WTC11 (cell line): Measurements from ENCODE around the gene PPM1L.

Experiments used
- CTCF ChIP-seq: fragments of 200-600 bp; IDR thresholded peaks from 2 replicates; pipeline ENCODE4 v1.8.0; 2022; ENCODE audit warnings: antibody characterized with exemption
- TF ChIP-seq, protein P1 (sequence below): sonication (generic); formaldehyde crosslinking; IDR thresholded peaks from 2 replicates; pipeline ENCODE4 v1.8.1; 2022; ENCODE audit warnings: missing genetic modification reagents, borderline replicate concordance

DNA sequence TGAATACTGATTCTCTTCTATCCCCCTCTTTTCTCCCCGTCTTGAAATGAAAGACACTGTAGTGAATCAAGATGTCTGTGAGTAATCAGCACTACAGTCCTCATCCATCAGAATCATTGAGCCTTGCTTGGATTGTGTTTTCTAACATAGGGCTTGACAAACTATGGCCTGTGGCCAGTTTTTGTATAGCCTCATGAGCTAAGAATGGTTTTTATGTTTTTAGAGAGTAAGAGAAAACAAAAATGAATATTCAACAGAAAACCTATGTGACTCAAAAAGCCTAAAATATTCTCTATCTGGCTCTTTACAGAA is 55.2 kb downstream of the PPM1L start:
- TF ChIP-seq, protein P1, sequence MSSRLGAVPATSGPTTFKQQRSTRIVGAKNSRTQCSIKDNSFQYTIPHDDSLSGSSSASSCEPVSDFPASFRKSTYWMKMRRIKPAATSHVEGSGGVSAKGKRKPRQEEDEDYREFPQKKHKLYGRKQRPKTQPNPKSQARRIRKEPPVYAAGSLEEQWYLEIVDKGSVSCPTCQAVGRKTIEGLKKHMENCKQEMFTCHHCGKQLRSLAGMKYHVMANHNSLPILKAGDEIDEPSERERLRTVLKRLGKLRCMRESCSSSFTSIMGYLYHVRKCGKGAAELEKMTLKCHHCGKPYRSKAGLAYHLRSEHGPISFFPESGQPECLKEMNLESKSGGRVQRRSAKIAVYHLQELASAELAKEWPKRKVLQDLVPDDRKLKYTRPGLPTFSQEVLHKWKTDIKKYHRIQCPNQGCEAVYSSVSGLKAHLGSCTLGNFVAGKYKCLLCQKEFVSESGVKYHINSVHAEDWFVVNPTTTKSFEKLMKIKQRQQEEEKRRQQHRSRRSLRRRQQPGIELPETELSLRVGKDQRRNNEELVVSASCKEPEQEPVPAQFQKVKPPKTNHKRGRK (CRISPR knock-in tag) = no peak
- no peak for TF ChIP-seq CTCF
